GM23248 (cell line): Measurements from ENCODE around the gene MDM4. TPM values are rescaled to one million over a fixed set of nuclear protein-coding genes. Genes with fewer than 3 reads are reported as not detected.

Experiments used
- DNase-seq: peaks from one replicate; pipeline ENCODE4 v3.0.0-alpha.2; 2015
- H2AFZ ChIP-seq: fragments of 200-600 bp; sonication (generic); 2 replicates; pipeline ENCODE4 v1.6.1; 2016; ENCODE audit warnings: antibody characterized with exemption
- H3F3A ChIP-seq: fragments of 200-600 bp; sonication (generic); 2 replicates; pipeline ENCODE4 v1.6.1; 2016; ENCODE audit warnings: mild to moderate bottlenecking, antibody characterized with exemption, mixed run types; ENCODE audit not compliant: insufficient read depth
- H3K27ac ChIP-seq: fragments of 200-600 bp; sonication (generic); 2 replicates; pipeline ENCODE4 v1.5.1; 2016; ENCODE audit warnings: mild to moderate bottlenecking
- H3K27me3 ChIP-seq: fragments of 200-600 bp; sonication (generic); replicated peaks from 2 replicates; pipeline ENCODE4 v1.6.1; 2016; ENCODE audit warnings: mild to moderate bottlenecking; ENCODE audit not compliant: insufficient read depth
- H3K36me3 ChIP-seq: fragments of 200-600 bp; sonication (generic); 2 replicates; pipeline ENCODE4 v1.6.1; 2016; ENCODE audit warnings: low read depth, mild to moderate bottlenecking
- H3K4me1 ChIP-seq: fragments of 200-600 bp; sonication (generic); 2 replicates; pipeline ENCODE4 v1.6.1; 2016; ENCODE audit warnings: mild to moderate bottlenecking; ENCODE audit not compliant: insufficient read depth
- H3K4me2 ChIP-seq: fragments of 200-600 bp; sonication (generic); one replicate; pipeline ENCODE4 v1.6.1; 2016; ENCODE audit warnings: mild to moderate bottlenecking; ENCODE audit not compliant: unreplicated experiment
- H3K4me3 ChIP-seq: fragments of 200-600 bp; sonication (generic); 2 replicates; pipeline ENCODE4 v1.5.1; 2016; ENCODE audit warnings: mild to moderate bottlenecking
- H3K79me2 ChIP-seq: fragments of 200-600 bp; sonication (generic); 2 replicates; pipeline ENCODE4 v1.6.1; 2016; ENCODE audit warnings: mild to moderate bottlenecking; ENCODE audit not compliant: insufficient read depth
- H3K9ac ChIP-seq: fragments of 200-600 bp; sonication (generic); 2 replicates; pipeline ENCODE4 v1.6.1; 2016; ENCODE audit warnings: mild to moderate bottlenecking
- H3K9me2 ChIP-seq: fragments of 200-600 bp; sonication (generic); 2 replicates; pipeline ENCODE4 v1.6.1; 2016; ENCODE audit warnings: mixed run types, mild to moderate bottlenecking, moderate library complexity; ENCODE audit not compliant: insufficient read depth
- H3K9me3 ChIP-seq: fragments of 200-600 bp; sonication (generic); one replicate; pipeline ENCODE4 v1.6.1; 2017; ENCODE audit warnings: low read depth
- H4K20me1 ChIP-seq: fragments of 200-600 bp; sonication (generic); 2 replicates; pipeline ENCODE4 v1.6.0; 2016; ENCODE audit not compliant: insufficient read depth
- EZH2 ChIP-seq: fragments of 200-600 bp; sonication (generic); IDR thresholded peaks from 2 replicates; pipeline ENCODE4 v1.6.1; 2018; ENCODE audit warnings: antibody characterized with exemption, mild to moderate bottlenecking; ENCODE audit not compliant: insufficient read depth, poor library complexity, severe bottlenecking
- EZH2phosphoT487 ChIP-seq: fragments of 200-600 bp; sonication (generic); IDR thresholded peaks from 2 replicates; pipeline ENCODE4 v1.6.1; 2018; ENCODE audit warnings: antibody characterized with exemption, moderate library complexity, mild to moderate bottlenecking, low read depth; ENCODE audit not compliant: insufficient read depth
- WGBS, 2 experiments: methylation state at CpG; one replicate each; pipeline ENCODE4 v1.1.6; 2015 to 2017; ENCODE audit warnings: low lambda C conversion rate in 2 of 2, low coverage in 1 of 2; ENCODE audit errors: missing lambda C conversion rate in 2 of 2; 5-methylcytosine and 5-hydroxymethylcytosine counted together
- in situ Hi-C: fragments of 300-500 bp; cut with MboI; formaldehyde crosslinking; loops from 2 replicates; pipeline ENCODE4 v1.15.0; 2020
- polyA plus RNA-seq: library from polyadenylated mRNA; unstranded; fragments of >200 nt; fragmentation: Nextera tagmentation; extraction: Ambion mirVana; gene quantifications from 2 replicates; pipeline ENCODE4 v1.2.1, GENCODE V29; 2016
- total RNA-seq: library from RNA; depleted of rRNA; stranded (reverse); fragments of >200 nt; shearing (Covaris generic); gene quantifications from 2 replicates; pipeline ENCODE4 v1.2.3, GENCODE V29; 2014

The MDM4 gene
- total and polyA plus RNA-seq, 2 experiments from 2014 or later = 9.6 to 12.6 TPM

GRCh38 chr1:204523605-204524215 lies 7.5 kb downstream of the MDM4 start:
- H3K4me2 ChIP-seq = no peak overlapping the region
- no peak overlapping the region for H3K4me3 ChIP-seq
- H3K9me3 ChIP-seq = no peaks in the 10 kb centered on the region
- TF ChIP-seq EZH2phosphoT487 = no peak
- TF ChIP-seq EZH2 = no peak
- no peak overlapping the region for H3K27ac ChIP-seq
- no peak overlapping the region for H3K9ac ChIP-seq
- peaks cover 7% of the 10 kb centered on the region for H4K20me1 ChIP-seq
- H2AFZ ChIP-seq = no peak overlapping the region
- WGBS, 2 experiments = 94 to 95% methylated on average over 9 of the region's 9 CpGs
- peaks cover 10% of the 10 kb centered on the region for H3F3A ChIP-seq
- H3K4me1 ChIP-seq = peaks cover 13% of the 10 kb centered on the region
- H3K9me2 ChIP-seq = no peaks in the 10 kb centered on the region
- DNase-seq = no peak
- in situ Hi-C loops = no loop called here
- H3K36me3 ChIP-seq = peaks cover 23% of the 10 kb centered on the region
- peaks cover 77% of the 10 kb centered on the region for H3K79me2 ChIP-seq
- no peaks in the 10 kb centered on the region for H3K27me3 ChIP-seq

- WGBS, 2 experiments = 97 to 98% methylated on average over 3 of the region's 3 CpGs
- Histone ChIP-seq H3K4me2 (no peak overlapping the region), H4K20me1 (peaks cover 7% of the 10 kb centered on the region), H3K9ac (no peak overlapping the region), H3K9me3 (no peaks in the 10 kb centered on the region), H2AFZ (no peak overlapping the region), H3K4me3 (no peak overlapping the region), H3K27me3 (no peaks in the 10 kb centered on the region), H3K27ac (no peak overlapping the region), H3K36me3 (peaks cover 25% of the 10 kb centered on the region), H3K4me1 (peaks cover 13% of the 10 kb centered on the region), H3F3A (peaks cover 10% of the 10 kb centered on the region), H3K79me2 (peaks cover 64% of the 10 kb centered on the region), H3K9me2 (no peaks in the 10 kb centered on the region)
- TF ChIP-seq EZH2phosphoT487 (no peak), EZH2 (no peak)
- in situ Hi-C loops = no loop called here
- no peak for DNase-seq
Measured at GRCh38 chr1:204524986-204525385, 8.8 kb downstream of the MDM4 start.

- Histone ChIP-seq H3K4me2 (no peak overlapping the region), H3K4me3 (no peak overlapping the region), H3F3A (no peaks in the 10 kb centered on the region), H3K79me2 (peaks cover 32% of the 10 kb centered on the region), H3K36me3 (peaks cover 53% of the 10 kb centered on the region), H3K9ac (no peak overlapping the region), H4K20me1 (no peaks in the 10 kb centered on the region), H3K27ac (no peak overlapping the region), H3K9me2 (no peaks in the 10 kb centered on the region), H3K27me3 (no peaks in the 10 kb centered on the region), H3K9me3 (no peaks in the 10 kb centered on the region), H2AFZ (no peak overlapping the region), H3K4me1 (no peaks in the 10 kb centered on the region)
- TF ChIP-seq EZH2 = no peak
- no peak for TF ChIP-seq EZH2phosphoT487
- no peak for DNase-seq
- in situ Hi-C loops = no loop called here
- 93 to 96% methylated on average over 5 of the region's 5 CpGs for WGBS, 2 experiments
Measured at GRCh38 chr1:204528241-204528640, 12.0 kb downstream of the MDM4 start.

- Histone ChIP-seq H3K9ac (no peak overlapping the region), H3K79me2 (peaks cover 28% of the 10 kb centered on the region), H2AFZ (no peak overlapping the region), H3K36me3 (peaks cover 53% of the 10 kb centered on the region), H3K9me3 (no peaks in the 10 kb centered on the region), H3K4me1 (no peaks in the 10 kb centered on the region), H3K9me2 (no peaks in the 10 kb centered on the region), H3K27ac (no peak overlapping the region), H3F3A (no peaks in the 10 kb centered on the region), H3K27me3 (no peaks in the 10 kb centered on the region), H4K20me1 (no peaks in the 10 kb centered on the region), H3K4me3 (no peak overlapping the region), H3K4me2 (no peak overlapping the region)
- DNase-seq = no peak
- in situ Hi-C loops = no loop called here
- 90 to 93% methylated on average over 8 of the region's 8 CpGs for WGBS, 2 experiments
- TF ChIP-seq EZH2 (no peak), EZH2phosphoT487 (no peak)
Measured at GRCh38 chr1:204528677-204529076, 12.5 kb downstream of the MDM4 start.
